Measurements from ENCODE around the gene GUK1. TPM values are rescaled to one million over a fixed set of nuclear protein-coding genes. Genes with fewer than 3 reads are reported as not detected.
"Not testable (repeated sequence)": the region's sequence is repeated elsewhere in the genome, so short reads cannot be mapped to it uniquely, and the experiment has no call there.

Gene GUK1
- total RNA-seq, 1 experiment from 2014 or later: 196 TPM

- no peak for DNase-seq (ENCODE audit: low spot score)
Measured at GRCh38 chr1:228162286-228163006, 22.4 kb downstream of the GUK1 start.

- no peak for DNase-seq (ENCODE audit: low spot score)
Measured at GRCh38 chr1:228163007-228163753, 23.1 kb downstream of the GUK1 start.

- no peak for DNase-seq (ENCODE audit: low spot score)
Measured at GRCh38 chr1:228163776-228164519, 23.9 kb downstream of the GUK1 start.

- DNase-seq (ENCODE audit: low spot score): no peak
Measured at GRCh38 chr1:228164561-228165371, 24.7 kb downstream of the GUK1 start.

GRCh38 chr1:228165372-228166169 is 25.5 kb downstream of the GUK1 start, which contains the start of gene IBA57:
IBA57 (plus strand) TSS chr1:228165804; CDS start chr1:228165817, 13 bp downstream.
- peak; percentile 97 for DNase-seq (ENCODE audit: low spot score)

GRCh38 chr1:228166170-228166936 is 26.3 kb downstream of the GUK1 start:
- DNase-seq (ENCODE audit: low spot score): peak; percentile 81

- no peak for DNase-seq (ENCODE audit: low spot score)
Measured at GRCh38 chr1:228168563-228169270, 28.6 kb downstream of the GUK1 start.

GRCh38 chr1:228169345-228169744 is 29.3 kb downstream of the GUK1 start:
- DNase-seq (ENCODE audit: low spot score): no peak

- no peak for DNase-seq (ENCODE audit: low spot score)
Measured at GRCh38 chr1:228170666-228171065, 30.6 kb downstream of the GUK1 start.

- no peak for DNase-seq (ENCODE audit: low spot score)
Measured at GRCh38 chr1:228171221-228171891, 31.3 kb downstream of the GUK1 start.

GRCh38 chr1:228172591-228173527 is 32.8 kb downstream of the GUK1 start:
- no peak for DNase-seq (ENCODE audit: low spot score)

GRCh38 chr1:228173528-228174481 is 33.7 kb downstream of the GUK1 start:
- DNase-seq (ENCODE audit: low spot score): not testable (repeated sequence)

GRCh38 chr1:228174482-228175315 is 34.6 kb downstream of the GUK1 start:
- no peak for DNase-seq (ENCODE audit: low spot score)

- no peak for DNase-seq (ENCODE audit: low spot score)
Measured at GRCh38 chr1:228175316-228176023, 35.4 kb downstream of the GUK1 start.

GRCh38 chr1:228176024-228176395 is 35.9 kb downstream of the GUK1 start:
- DNase-seq (ENCODE audit: low spot score): no peak

All from H4 (cell line).